IPS-18c (cell line): Measurements from ENCODE around the gene RIMKLB.

Source experiments
- H3K4me3 ChIP-seq: 2 replicates; pipeline ENCODE4 v1.7.0; 2013; ENCODE audit warnings: low read depth, mild to moderate bottlenecking, low read length, moderate library complexity; ENCODE audit not compliant: insufficient read depth
- H3K9me3 ChIP-seq: one replicate; pipeline ENCODE4 v1.6.1; 2013; ENCODE audit warnings: mild to moderate bottlenecking, low read length, moderate library complexity; ENCODE audit not compliant: control insufficient read depth, insufficient read depth

Gene RIMKLB

GRCh38 chr12:8823565-8824300, 125.9 kb downstream of the RIMKLB start:
- Histone ChIP-seq H3K4me3 (no peak overlapping the region), H3K9me3 (no peaks in the 10 kb centered on the region)

DNA sequence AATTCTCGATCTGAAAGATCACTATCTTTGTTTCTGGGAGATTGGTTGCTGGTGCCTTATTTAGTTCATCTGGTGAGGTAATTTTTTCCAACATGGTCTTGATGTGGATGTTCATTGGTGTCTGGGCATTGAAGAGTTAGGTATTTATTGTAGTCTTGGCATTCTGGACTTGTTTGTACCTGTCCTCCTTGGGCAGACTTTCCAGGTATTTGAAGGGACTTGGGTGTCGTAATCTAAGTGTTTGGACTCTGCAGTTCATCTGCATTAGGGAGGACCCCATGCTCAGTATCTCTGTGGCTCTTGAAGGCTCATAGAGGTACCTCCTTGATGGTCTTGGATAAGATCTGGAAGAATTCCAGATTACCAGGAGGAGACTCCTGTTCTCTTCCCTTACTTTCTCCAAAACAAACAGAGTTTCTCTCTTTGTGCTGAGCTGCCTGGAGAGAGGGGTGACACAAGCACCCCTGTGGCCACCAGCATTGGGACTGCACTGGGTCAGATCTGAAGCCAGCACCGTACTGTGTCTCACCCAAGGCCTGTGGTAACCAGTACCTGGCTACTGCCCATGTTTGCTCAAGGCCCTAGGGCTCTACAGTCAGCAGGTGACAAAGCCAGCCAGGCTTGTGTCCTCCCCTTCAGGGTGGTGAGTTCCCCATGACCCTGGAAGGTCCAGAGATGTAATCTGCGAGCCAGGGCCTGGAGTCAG, 129.9 kb downstream of the RIMKLB start:
- Histone ChIP-seq H3K9me3 (no peaks in the 10 kb centered on the region), H3K4me3 (no peak overlapping the region)

GRCh38 chr12:8828257-8829124, 130.7 kb downstream of the RIMKLB start:
- Histone ChIP-seq H3K4me3 (no peak overlapping the region), H3K9me3 (no peaks in the 10 kb centered on the region)

DNA sequence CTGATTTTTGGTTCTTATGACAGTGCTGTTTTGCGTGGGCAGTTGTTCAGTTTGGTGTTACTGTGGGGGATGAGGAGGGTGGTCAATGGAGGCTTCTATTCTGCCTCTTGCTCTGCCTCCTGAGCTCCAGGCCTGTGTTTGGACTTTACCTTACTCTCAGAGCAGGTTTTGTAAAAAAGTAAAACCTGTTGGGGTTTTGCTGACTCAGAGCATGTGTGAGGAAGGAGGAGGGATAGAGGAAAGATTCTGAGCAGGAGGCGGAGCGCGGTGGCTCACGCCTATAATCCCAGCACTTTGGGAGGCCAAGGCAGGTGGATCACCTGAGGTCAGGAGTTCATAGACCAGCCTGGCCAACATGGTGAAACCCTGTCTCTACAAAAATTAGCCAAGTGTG, 131.3 kb downstream of the RIMKLB start:
- H3K9me3 ChIP-seq: no peaks in the 10 kb centered on the region
- no peak overlapping the region for H3K4me3 ChIP-seq

GRCh38 chr12:8829621-8830020, 131.8 kb downstream of the RIMKLB start:
- Histone ChIP-seq H3K4me3 (no peak overlapping the region), H3K9me3 (no peaks in the 10 kb centered on the region)

- no peaks in the 10 kb centered on the region for H3K9me3 ChIP-seq
- no peak overlapping the region for H3K4me3 ChIP-seq
Measured at GRCh38 chr12:8831116-8831515, 133.3 kb downstream of the RIMKLB start.

GRCh38 chr12:8832500-8832899, 134.7 kb downstream of the RIMKLB start:
- Histone ChIP-seq H3K9me3 (no peaks in the 10 kb centered on the region), H3K4me3 (no peak overlapping the region)
